ENCODE measurements around the gene TMTC1. TPM values are rescaled to one million over a fixed set of nuclear protein-coding genes. Genes with fewer than 3 reads are reported as not detected.

The TMTC1 gene
- total RNA-seq, 1 donor, result 3.8 TPM

- H3K4me3 ChIP-seq (ENCODE audit: low read length), result no peak overlapping the region
- no peaks in the 10 kb centered on the region for H3K9me3 ChIP-seq (ENCODE audit: low read depth, low read length)
- H3K27me3 ChIP-seq (ENCODE audit: insufficient read depth, low read length), result peaks cover 8% of the 10 kb centered on the region
- no peaks in the 10 kb centered on the region for H3K4me1 ChIP-seq (ENCODE audit: insufficient read depth, low read length)
Observed at GRCh38 chr12:29492891-29493290, 290.9 kb downstream of the TMTC1 start.

- Histone ChIP-seq H3K27me3 (ENCODE audit: insufficient read depth, low read length) (peaks cover 4% of the 10 kb centered on the region), H3K9me3 (ENCODE audit: low read depth, low read length) (no peaks in the 10 kb centered on the region), H3K4me3 (ENCODE audit: low read length) (no peak overlapping the region), H3K4me1 (ENCODE audit: insufficient read depth, low read length) (no peaks in the 10 kb centered on the region)
Observed at GRCh38 chr12:29486972-29487371, 296.8 kb downstream of the TMTC1 start.

GRCh38 chr12:29463198-29463597, 320.5 kb downstream of the TMTC1 start:
- no peaks in the 10 kb centered on the region for H3K27me3 ChIP-seq (ENCODE audit: insufficient read depth, low read length)
- H3K9me3 ChIP-seq (ENCODE audit: low read depth, low read length), result no peaks in the 10 kb centered on the region
- H3K4me3 ChIP-seq (ENCODE audit: low read length), result no peak overlapping the region
- no peaks in the 10 kb centered on the region for H3K4me1 ChIP-seq (ENCODE audit: insufficient read depth, low read length)

GRCh38 chr12:29460082-29460481, 323.7 kb downstream of the TMTC1 start:
- no peaks in the 10 kb centered on the region for H3K27me3 ChIP-seq (ENCODE audit: insufficient read depth, low read length)
- no peaks in the 10 kb centered on the region for H3K4me1 ChIP-seq (ENCODE audit: insufficient read depth, low read length)
- no peak overlapping the region for H3K4me3 ChIP-seq (ENCODE audit: low read length)
- H3K9me3 ChIP-seq (ENCODE audit: low read depth, low read length), result no peaks in the 10 kb centered on the region

GRCh38 chr12:29455087-29455486, 328.7 kb downstream of the TMTC1 start:
- H3K9me3 ChIP-seq (ENCODE audit: low read depth, low read length), result no peaks in the 10 kb centered on the region
- no peaks in the 10 kb centered on the region for H3K27me3 ChIP-seq (ENCODE audit: insufficient read depth, low read length)
- no peak overlapping the region for H3K4me3 ChIP-seq (ENCODE audit: low read length)
- no peaks in the 10 kb centered on the region for H3K4me1 ChIP-seq (ENCODE audit: insufficient read depth, low read length)

- no peaks in the 10 kb centered on the region for H3K9me3 ChIP-seq (ENCODE audit: low read depth, low read length)
Observed at GRCh38 chr12:29451888-29452287, 331.9 kb downstream of the TMTC1 start.

More at GRCh38 chr12:29451888-29452287, 331.9 kb downstream of the TMTC1 start:
- Histone ChIP-seq H3K4me1 (ENCODE audit: insufficient read depth, low read length) (no peaks in the 10 kb centered on the region), H3K27me3 (ENCODE audit: insufficient read depth, low read length) (peaks cover 2% of the 10 kb centered on the region), H3K4me3 (ENCODE audit: low read length) (no peak overlapping the region)

Data from mononuclear cell (primary cell).